ENCODE results near the gene TFRC. TPM values are rescaled to one million over a fixed set of nuclear protein-coding genes. Genes with fewer than 3 reads are reported as not detected.

The TFRC gene
- total RNA-seq, 1 donor from 2014 or later = 76.4 TPM

Other genes starting within 250 kb of the TFRC start
- gene TNK2, start 173.5 kb downstream of the TFRC start, total RNA-seq = 33.2 TPM
- not detected for gene ZDHHC19, start 129.3 kb upstream of the TFRC start, total RNA-seq
- gene SLC51A, start 134.4 kb upstream of the TFRC start, total RNA-seq = not detected
- gene PCYT1A, start 205.6 kb upstream of the TFRC start, total RNA-seq = 93.6 TPM
- gene DYNLT2B, start 236.2 kb upstream of the TFRC start, total RNA-seq = 3.9 TPM

Data from left ventricle myocardium inferior (tissue), 1 donor.